IMR-90 (cell line): ENCODE measurements around the gene BCDIN3D. TPM values are rescaled to one million over a fixed set of nuclear protein-coding genes. Genes with fewer than 3 reads are reported as not detected.

Experiments
- ATAC-seq: fragments of 200-7000 bp; cut with Tn5 transposase; 2 replicates; pipeline ENCODE4 v1.9.1; 2020; ENCODE audit warnings: low read depth, mild to moderate bottlenecking, moderate library complexity
- BruUV-seq: library from RNA; stranded (reverse); fragments of 400-500 nt; replicated peaks from 2 replicates; lab custom pipeline; 2021; lab: Mats Ljungman, UMichigan
- CTCF ChIA-PET: fragments of 300-600 bp; formaldehyde crosslinking; extraction: SDS; loops from one replicate; lab custom pipeline; 2021; ENCODE audit warnings: antibody characterized with exemption; lab: Yijun Ruan, JAX
- POLR2A ChIA-PET: fragments of 300-600 bp; sonication (Branson Sonifier 250); formaldehyde crosslinking; loops from one replicate; lab custom pipeline; 2022; ENCODE audit warnings: antibody characterized with exemption; ENCODE audit not compliant: unreplicated experiment; lab: Charles Lee
- DNase-seq: peaks from one replicate; pipeline ENCODE4 v3.0.0; 2013
- H2AFZ ChIP-seq: replicated peaks from 2 replicates; pipeline ENCODE3; 2013; ENCODE audit warnings: low read length, mild to moderate bottlenecking; ENCODE audit not compliant: poor library complexity
- H2AK5ac ChIP-seq: 2 replicates; pipeline ENCODE4 v1.6.1; 2013; ENCODE audit warnings: low read depth, low read length, inconsistent platforms
- H2AK9ac ChIP-seq: replicated peaks from 2 replicates; pipeline ENCODE3; 2013; ENCODE audit warnings: mild to moderate bottlenecking, low read depth, low read length, moderate library complexity; ENCODE audit not compliant: poor library complexity
- H2BK120ac ChIP-seq: 2 replicates; pipeline ENCODE4 v1.6.1; 2013; ENCODE audit warnings: low read depth, low read length, inconsistent platforms
- H2BK15ac ChIP-seq: 3 replicates; pipeline ENCODE4 v1.6.1; 2013; ENCODE audit warnings: low read depth, low read length, inconsistent platforms
- H2BK20ac ChIP-seq: 2 replicates; pipeline ENCODE4 v1.6.1; 2013; ENCODE audit warnings: low read depth, mild to moderate bottlenecking, inconsistent platforms, low read length, moderate library complexity
- H2BK5ac ChIP-seq: 2 replicates; pipeline ENCODE4 v1.6.1; 2013; ENCODE audit warnings: mild to moderate bottlenecking, low read depth, low read length, inconsistent platforms; ENCODE audit not compliant: poor library complexity, severe bottlenecking
- H3K14ac ChIP-seq: replicated peaks from 2 replicates; pipeline ENCODE4 v1.6.1; 2013; ENCODE audit warnings: low read depth, low read length, inconsistent platforms
- H3K18ac ChIP-seq: 2 replicates; pipeline ENCODE4 v1.6.1; 2013; ENCODE audit warnings: low read depth, low read length, control low read depth
- H3K23ac ChIP-seq: 2 replicates; pipeline ENCODE4 v1.6.1; 2013; ENCODE audit warnings: low read depth, low read length, inconsistent platforms
- H3K27ac ChIP-seq: 2 replicates; pipeline ENCODE4 v1.5.1; 2013; ENCODE audit warnings: mild to moderate bottlenecking, control low read depth, low read length; ENCODE audit not compliant: insufficient read depth
- H3K27me3 ChIP-seq: 2 replicates; pipeline ENCODE4 v1.6.1; 2013; ENCODE audit warnings: low read length; ENCODE audit not compliant: control insufficient read depth, insufficient read depth
- H3K36me3 ChIP-seq: 2 replicates; pipeline ENCODE4 v1.6.1; 2013; ENCODE audit warnings: low read length, mixed read lengths; ENCODE audit not compliant: control insufficient read depth, insufficient read depth
- H3K4ac ChIP-seq: 2 replicates; pipeline ENCODE4 v1.6.1; 2013; ENCODE audit warnings: low read depth, low read length, inconsistent platforms
- H3K4me1 ChIP-seq: 2 replicates; pipeline ENCODE4 v1.6.1; 2013; ENCODE audit warnings: low read length, mixed read lengths; ENCODE audit not compliant: control insufficient read depth, insufficient read depth
- H3K4me2 ChIP-seq: 2 replicates; pipeline ENCODE4 v1.6.1; 2013; ENCODE audit warnings: low read depth, mild to moderate bottlenecking, control low read depth, low read length, moderate library complexity
- H3K4me3 ChIP-seq: 2 replicates; pipeline ENCODE4 v1.5.1; 2013; ENCODE audit warnings: low read depth, mild to moderate bottlenecking, control low read depth, low read length, moderate library complexity; ENCODE audit not compliant: insufficient read depth
- H3K56ac ChIP-seq: 2 replicates; pipeline ENCODE4 v1.6.1; 2013; ENCODE audit warnings: low read length, inconsistent platforms; ENCODE audit not compliant: insufficient read depth; ENCODE audit errors: extremely low read depth
- H3K79me1 ChIP-seq, 2 experiments: 2 replicates each; pipeline ENCODE4 v1.6.1; 2013; ENCODE audit warnings: low read length in 2 of 2, inconsistent platforms in 1 of 2, low read depth in 1 of 2
- H3K9ac ChIP-seq: 2 replicates; pipeline ENCODE4 v1.6.1; 2013; ENCODE audit warnings: low read depth, low read length, control low read depth
- H3K9me1 ChIP-seq: 2 replicates; pipeline ENCODE4 v1.6.1; 2013; ENCODE audit warnings: low read length, inconsistent platforms; ENCODE audit not compliant: insufficient read depth
- H3K9me3 ChIP-seq: 2 replicates; pipeline ENCODE4 v1.6.1; 2013; ENCODE audit warnings: low read length; ENCODE audit not compliant: control insufficient read depth, insufficient read depth
- H4K20me1 ChIP-seq: 2 replicates; pipeline ENCODE4 v1.6.1; 2013; ENCODE audit warnings: low read length, inconsistent platforms; ENCODE audit not compliant: insufficient read depth
- H4K5ac ChIP-seq: 2 replicates; pipeline ENCODE4 v1.6.1; 2013; ENCODE audit warnings: mild to moderate bottlenecking, low read depth, low read length, control low read depth
- H4K8ac ChIP-seq, 2 experiments: 2 replicates each; pipeline ENCODE4 v1.6.1; 2013; ENCODE audit warnings: low read depth in 2 of 2, low read length in 2 of 2, control low read depth in 1 of 2, inconsistent platforms in 1 of 2
- H4K91ac ChIP-seq: 2 replicates; pipeline ENCODE4 v1.6.1; 2013; ENCODE audit warnings: low read depth, low read length, inconsistent platforms; ENCODE audit not compliant: insufficient read depth
- BHLHE40 ChIP-seq: fragments of 150-350 bp; IDR thresholded peaks from 2 replicates; pipeline ENCODE4 v1.6.1; 2016; ENCODE audit warnings: mild to moderate bottlenecking, low read depth, low read length
- CEBPB ChIP-seq: IDR thresholded peaks from 2 replicates; pipeline ENCODE4 v1.6.1; 2012; ENCODE audit warnings: low read depth, low read length, improper control_type of control experiment
- RFX5 ChIP-seq: IDR thresholded peaks from 2 replicates; pipeline ENCODE4 v1.8.0; 2012; ENCODE audit warnings: low read depth, mild to moderate bottlenecking, low read length, moderate library complexity
- SMC3 ChIP-seq: fragments of 150-350 bp; IDR thresholded peaks from 2 replicates; pipeline ENCODE4 v1.6.1; 2016; ENCODE audit warnings: low read depth, mild to moderate bottlenecking, antibody characterized with exemption, low read length, moderate library complexity
- WGBS, 2 experiments: methylation state at CpG; one replicate each; pipeline versions ENCODE4 v1.1.5 to v1.1.7; 2013; ENCODE audit warnings: missing lambda C conversion rate in 2 of 2; ENCODE audit not compliant: insufficient read length in 1 of 2; ENCODE audit errors: extremely low coverage in 2 of 2; 5-methylcytosine and 5-hydroxymethylcytosine counted together
- dilution Hi-C: fragments of 300-500 bp; cut with HindIII; formaldehyde crosslinking; loops from one replicate; pipeline ENCODE4 v1.14.3; 2018; ENCODE audit warnings: low sequenced_read_pairs; ENCODE audit not compliant: unreplicated experiment
- in situ Hi-C: fragments of 300-500 bp; cut with MboI; formaldehyde crosslinking; loops from 3 replicates; pipeline ENCODE4 v1.14.3; 2019; ENCODE audit warnings: low sequenced_read_pairs, inconsistent platforms, mixed read lengths
- intact Hi-C: fragments of 100-400 bp; cut with micrococcal nuclease; formaldehyde crosslinking; loops from 2 replicates; pipeline ENCODE4 v1.10.0; 2022
- polyA plus RNA-seq, 3 experiments: library from polyadenylated mRNA; depleted of rRNA; stranded (reverse); fragments of >200 nt; gene quantifications; 2 replicates each; pipeline ENCODE4 v1.2.3, GENCODE V29; 2012; ENCODE audit warnings: low replicate concordance in 1 of 3
- total RNA-seq: library from RNA; depleted of rRNA; stranded (reverse); fragments of >200 nt; gene quantifications from 2 replicates; pipeline ENCODE4 v1.2.3, GENCODE V29; 2012

The BCDIN3D gene
- total and polyA plus RNA-seq, 2 of the 4 experiments (the other 2 are of a cell fraction): 2.3 TPM

DNA sequence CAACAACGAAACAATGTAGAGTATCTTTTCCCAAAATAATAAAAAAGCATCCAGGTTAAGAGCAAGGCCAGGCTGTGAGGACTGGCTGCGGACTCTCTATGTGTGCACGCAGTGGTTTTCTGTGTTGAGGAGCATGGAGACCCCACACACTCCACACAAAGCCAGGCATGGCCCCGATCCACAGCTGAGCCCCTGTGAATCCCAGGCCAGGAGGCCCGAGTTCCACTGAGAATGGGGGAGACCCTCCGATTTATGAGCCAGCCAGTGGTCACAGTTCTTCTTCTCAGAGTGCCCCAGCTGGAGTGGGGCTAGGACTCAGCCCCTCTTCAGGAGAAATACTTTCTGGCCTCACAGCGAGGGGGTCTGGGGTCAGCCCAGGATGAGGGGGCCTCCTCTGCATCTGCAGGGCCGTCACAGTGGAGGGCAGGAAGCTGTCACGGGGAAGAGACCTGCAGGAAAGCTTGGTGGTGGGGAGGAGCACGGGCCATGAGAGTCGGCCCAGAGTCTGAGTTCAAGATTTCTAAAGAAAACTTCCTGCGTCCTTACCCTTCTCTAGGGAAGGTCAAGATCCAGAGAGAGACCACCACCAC, 34.8 kb downstream of the BCDIN3D start:
- CTCF ChIA-PET: no interaction called here
- no peak overlapping the region for H3K9ac ChIP-seq
- TF ChIP-seq RFX5: no peak
- no peak for TF ChIP-seq CEBPB
- no peak for TF ChIP-seq SMC3
- TF ChIP-seq BHLHE40: no peak

More for the DNA sequence above, 34.8 kb downstream of the BCDIN3D start:
- dilution Hi-C loops: no loop called here
- Histone ChIP-seq H3K4me1 (peaks cover 18% of the 10 kb centered on the region), H4K20me1 (peaks cover 76% of the 10 kb centered on the region), H2BK20ac (no peak overlapping the region), H2BK120ac (no peak overlapping the region), H3K4ac (no peak overlapping the region), H3K27ac (no peak overlapping the region), H3K23ac (no peak overlapping the region), H2AK5ac (no peak overlapping the region), H3K27me3 (no peaks in the 10 kb centered on the region), H4K5ac (no peak overlapping the region), H4K91ac (no peak overlapping the region), H4K8ac (no peak overlapping the region), H3K9me3 (no peaks in the 10 kb centered on the region), H3K79me1 (peaks cover 22 to 82% of the 10 kb centered on the region in 2 experiments), H3K14ac (no peak overlapping the region), H2AFZ (no peak overlapping the region), H3K4me3 (no peak overlapping the region), H3K18ac (no peak overlapping the region), H2AK9ac (no peak overlapping the region), H2BK15ac (no peak overlapping the region), H3K9me1 (peaks cover 10% of the 10 kb centered on the region), H3K36me3 (peaks cover 39% of the 10 kb centered on the region), H2BK5ac (no peak overlapping the region), H3K56ac (no peak overlapping the region), H3K4me2 (no peak overlapping the region)
- ATAC-seq (no peak), DNase-seq (no peak)
- intact Hi-C loops: no loop called here
- no TSS peak for BruUV-seq
- POLR2A ChIA-PET: no interaction called here
- in situ Hi-C loops: no loop called here
- WGBS, 2 experiments: 60% methylated on average over 1 of the region's 12 CpGs; no CpG with 5 or more reads in 1 of the 2 experiments
